Stimulated activated CD4-positive, alpha-beta T cell treated with anti-CD3 and anti-CD28 coated beads, Interleukin-1b, Interleukin-23, amount 100 ng/mL, for 4 hours (primary cell): Measurements from ENCODE around the gene OR11H12.
"Not testable (repeated sequence)": the region's sequence is repeated elsewhere in the genome, so short reads cannot be mapped to it uniquely, and the experiment has no call there.

Experiments
- DNase-seq, 2 donors: peaks; one replicate each; pipeline ENCODE4 v3.0.0-alpha.2; 2020; ENCODE audit warnings: low read depth in 2 of 2

Gene OR11H12

DNA sequence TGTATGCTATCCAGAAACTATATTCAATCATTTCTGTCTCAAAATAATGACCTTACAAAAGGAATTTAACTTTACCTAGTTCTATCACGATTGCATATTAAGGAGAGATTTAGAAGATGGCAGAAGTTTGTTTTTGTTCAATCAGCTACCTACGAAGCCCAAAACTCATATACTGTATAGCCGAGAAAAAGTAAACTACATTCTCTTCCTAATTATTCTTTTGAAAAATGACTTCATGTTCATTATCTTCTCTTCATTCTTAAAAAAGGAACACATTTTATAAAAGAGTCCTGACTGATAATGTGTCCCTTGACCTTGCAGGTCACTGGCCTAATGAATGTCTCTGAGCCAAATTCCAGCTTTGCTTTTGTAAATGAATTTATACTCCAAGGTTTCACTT is at the start of gene OR11H12:
Gene OR11H12 (plus strand): TSS at position 301 of the 400 bp plus-strand sequence. CDS start 0 bp downstream, at position 301.
- DNase-seq, result not testable (repeated sequence)

- DNase-seq, result not testable (repeated sequence)
These were observed 18.0 kb upstream of the OR11H12 start for GRCh38 chr14:18582908-18583307.

DNA sequence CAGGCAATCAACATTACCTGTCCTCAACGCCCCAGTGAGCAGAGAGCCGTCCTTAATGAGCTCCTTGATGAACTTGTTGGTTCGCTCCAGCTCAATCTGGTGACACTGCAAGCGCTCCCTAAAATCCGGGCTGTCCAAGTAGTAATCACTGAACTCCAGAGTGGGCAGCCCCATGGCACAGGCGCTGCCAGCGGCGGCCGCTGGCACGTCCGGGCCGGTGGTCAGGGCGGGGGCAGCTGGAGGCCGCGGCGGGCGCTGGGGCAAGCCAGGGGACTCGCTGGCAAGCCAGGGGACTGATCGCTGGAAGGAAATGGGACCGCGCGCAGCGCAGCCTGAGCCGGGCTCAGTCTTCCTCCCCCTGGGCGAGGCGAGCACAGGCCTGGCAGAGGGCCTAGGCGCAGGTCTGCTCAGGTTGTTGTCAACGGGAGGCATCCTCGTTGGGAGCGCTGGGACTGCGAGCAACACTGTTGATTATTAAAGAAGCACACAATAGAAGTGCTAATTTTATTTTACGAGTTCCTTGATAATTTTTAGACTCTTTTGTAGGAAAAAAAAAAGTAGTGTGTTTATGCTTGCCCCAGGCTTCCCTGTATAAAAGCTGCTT is 25.8 kb downstream of the OR11H12 start:
- DNase-seq, result not testable (repeated sequence)

GRCh38 chr14:18636066-18636465 is 35.1 kb downstream of the OR11H12 start:
- not testable (repeated sequence) for DNase-seq

DNA sequence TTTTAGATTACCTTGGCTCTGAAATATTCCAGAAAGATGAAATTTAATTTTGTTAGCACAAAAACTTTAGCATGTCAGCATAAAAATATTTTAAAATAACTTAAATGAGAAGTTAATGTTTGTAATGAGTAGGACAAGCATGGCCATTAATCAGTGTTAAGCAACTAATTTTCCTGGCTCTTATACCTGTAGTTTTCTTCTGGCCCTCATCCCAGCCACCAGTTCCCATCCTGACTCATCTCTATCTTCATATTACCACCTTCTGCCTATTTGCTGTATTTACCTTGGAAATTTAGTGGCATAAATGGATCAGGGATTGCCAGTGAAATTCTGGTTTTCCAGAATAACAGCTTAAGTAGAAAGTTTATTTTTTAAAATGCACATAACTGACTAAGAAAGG is 37.1 kb downstream of the OR11H12 start:
- DNase-seq, result not testable (repeated sequence)

DNA sequence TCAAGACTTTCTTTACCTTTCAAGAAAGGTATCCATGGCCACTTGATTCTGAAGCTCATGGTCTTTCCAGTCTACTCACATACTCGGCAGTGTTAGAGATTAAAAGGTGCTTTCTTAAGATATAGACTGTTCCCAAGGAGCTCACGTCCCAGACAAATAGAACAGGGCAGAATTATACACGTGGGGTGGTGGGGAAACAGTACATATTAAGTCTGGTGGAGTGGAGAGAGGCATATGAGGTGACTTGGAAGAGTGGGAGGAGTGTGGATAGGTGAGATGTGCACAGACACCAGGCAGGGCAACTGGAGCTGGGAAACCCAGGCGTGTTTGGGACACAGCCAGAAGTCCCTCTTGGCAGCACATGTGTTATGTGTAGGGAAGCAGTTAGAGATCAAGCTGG is 37.9 kb downstream of the OR11H12 start:
- not testable (repeated sequence) for DNase-seq

DNA sequence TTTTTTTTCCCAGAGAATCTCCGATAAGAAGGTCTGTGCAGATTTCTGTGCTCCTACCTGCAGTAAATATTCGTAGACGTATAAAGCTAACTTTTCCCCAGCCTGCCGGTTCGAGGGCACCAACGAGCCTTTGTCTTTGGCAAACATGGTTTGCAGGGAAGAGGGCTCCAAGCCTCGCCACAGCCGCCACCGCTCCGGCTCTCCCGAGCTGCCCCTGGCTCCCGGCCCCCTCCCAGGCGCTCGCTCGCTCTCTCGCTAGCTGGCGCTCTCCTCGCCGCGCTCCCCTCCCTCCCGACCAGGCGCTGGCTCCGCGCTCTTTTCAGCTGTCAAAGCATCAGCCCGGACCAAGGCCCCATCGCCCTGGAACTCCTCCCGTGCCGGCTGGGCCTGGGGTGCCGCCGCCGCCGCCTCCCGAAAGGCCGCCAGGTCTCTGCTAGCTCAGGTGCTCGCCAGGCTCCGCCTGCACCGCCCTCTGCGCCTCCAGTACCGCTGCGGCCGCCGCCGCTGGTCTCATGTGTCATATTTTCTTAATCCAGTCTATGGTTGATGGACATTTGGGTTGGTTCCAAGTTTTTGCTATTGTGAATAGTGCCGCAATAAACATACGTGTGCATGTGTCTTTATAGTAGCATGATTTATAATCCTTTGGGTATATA is 45.3 kb downstream of the OR11H12 start:
- DNase-seq, result not testable (repeated sequence)
